PC-3 (cell line): ENCODE data around the gene TRRAP. TPM values are rescaled to one million over a fixed set of nuclear protein-coding genes. Genes with fewer than 3 reads are reported as not detected.
A peak's percentile ranks its signal among the peaks of the same experiment; 100 is the strongest.

Experiments
- ATAC-seq: fragments of 200-7000 bp; cut with Tn5 transposase; 2 replicates; pipeline ENCODE4 v1.9.1; 2020; ENCODE audit warnings: mild to moderate bottlenecking, moderate library complexity
- BruUV-seq: library from RNA; stranded (reverse); fragments of 400-500 nt; replicated peaks from 2 replicates; lab custom pipeline; 2021; lab: Mats Ljungman, UMichigan
- CTCF ChIA-PET: fragments of 300-600 bp; sonication (Branson Sonifier 250); formaldehyde crosslinking; loops from one replicate; lab custom pipeline; 2022; ENCODE audit warnings: antibody characterized with exemption; lab: Charles Lee
- POLR2A ChIA-PET: fragments of 300-600 bp; sonication (Branson Sonifier 250); formaldehyde crosslinking; loops from one replicate; lab custom pipeline; 2022; ENCODE audit warnings: antibody characterized with exemption; ENCODE audit not compliant: unreplicated experiment; lab: Charles Lee
- DNase-seq: peaks from one replicate; pipeline ENCODE4 v3.0.0-alpha.2; 2015
- H2AFZ ChIP-seq: fragments of 300-600 bp; sonication (generic); 2 replicates; pipeline ENCODE4 v1.6.0; 2016; ENCODE audit warnings: antibody characterized with exemption, low read length
- H3F3A ChIP-seq: fragments of 300-600 bp; sonication (generic); one replicate; pipeline ENCODE4 v1.6.0; 2017; ENCODE audit warnings: antibody characterized with exemption, low read length, control low read depth, mild to moderate bottlenecking; ENCODE audit not compliant: unreplicated experiment
- H3K27ac ChIP-seq: fragments of 300-600 bp; sonication (generic); 2 replicates; pipeline ENCODE4 v1.5.1; 2016; ENCODE audit warnings: mild to moderate bottlenecking, low read length
- H3K27me3 ChIP-seq: fragments of 300-600 bp; sonication (generic); 2 replicates; pipeline ENCODE4 v1.6.1; 2016; ENCODE audit warnings: low read length, mixed read lengths
- H3K36me3 ChIP-seq: fragments of 300-600 bp; sonication (generic); 2 replicates; pipeline ENCODE4 v1.6.1; 2016; ENCODE audit warnings: low read depth, mixed run types, low read length, mixed read lengths
- H3K4me1 ChIP-seq: fragments of 300-600 bp; sonication (generic); 2 replicates; pipeline ENCODE4 v1.5.1; 2016; ENCODE audit warnings: low read length; ENCODE audit not compliant: insufficient read depth
- H3K4me2 ChIP-seq: fragments of 300-600 bp; sonication (generic); 2 replicates; pipeline ENCODE4 v1.6.0; 2016; ENCODE audit warnings: low read length
- H3K4me3 ChIP-seq: fragments of 300-600 bp; sonication (generic); 2 replicates; pipeline ENCODE4 v1.5.1; 2016; ENCODE audit warnings: mild to moderate bottlenecking, low read length, mixed read lengths
- H3K79me2 ChIP-seq: fragments of 300-600 bp; sonication (generic); 2 replicates; pipeline ENCODE4 v1.6.1; 2017; ENCODE audit warnings: low read length, mixed read lengths
- H3K9ac ChIP-seq: fragments of 300-600 bp; sonication (generic); 2 replicates; pipeline ENCODE4 v1.6.0; 2016; ENCODE audit warnings: mild to moderate bottlenecking, low read length
- H3K9me2 ChIP-seq: fragments of 300-600 bp; sonication (generic); replicated peaks from 2 replicates; pipeline ENCODE4 v1.6.1; 2016; ENCODE audit warnings: mixed run types, low read length, mixed read lengths
- H3K9me3 ChIP-seq: fragments of 300-600 bp; sonication (generic); 2 replicates; pipeline ENCODE4 v1.6.1; 2016; ENCODE audit warnings: low read length, mixed read lengths
- H4K20me1 ChIP-seq: fragments of 300-600 bp; sonication (generic); 2 replicates; pipeline ENCODE4 v1.6.1; 2016; ENCODE audit warnings: low read length, mixed read lengths
- EZH2 ChIP-seq: fragments of 300-600 bp; sonication (generic); IDR thresholded peaks from one replicate; pipeline ENCODE4 v1.6.1; 2017; ENCODE audit warnings: antibody characterized with exemption, mild to moderate bottlenecking, low read length; ENCODE audit not compliant: unreplicated experiment
- EZH2phosphoT487 ChIP-seq: fragments of 300-600 bp; sonication (generic); IDR thresholded peaks from 2 replicates; pipeline ENCODE4 v1.6.1; 2018; ENCODE audit warnings: mild to moderate bottlenecking, antibody characterized with exemption, low read length, borderline replicate concordance
- intact Hi-C: fragments of 100-400 bp; cut with micrococcal nuclease; formaldehyde crosslinking; loops from 2 replicates; pipeline ENCODE4 v1.9.0; 2023
- total RNA-seq: library from RNA; depleted of rRNA; stranded (reverse); fragments of >200 nt; gene quantifications from 2 replicates; pipeline ENCODE4 v1.2.3, GENCODE V29; 2014
- TF ChIP-seq, protein P1 (sequence below): fragments of 300-600 bp; sonication (generic); conservative IDR thresholded peaks from 2 replicates; pipeline ENCODE4 v1.5.1; 2017; ENCODE audit warnings: antibody characterized with exemption, low read depth, mild to moderate bottlenecking, low read length

The TRRAP gene
- total RNA-seq, 1 experiment from 2014 or later = 17.7 TPM

DNA sequence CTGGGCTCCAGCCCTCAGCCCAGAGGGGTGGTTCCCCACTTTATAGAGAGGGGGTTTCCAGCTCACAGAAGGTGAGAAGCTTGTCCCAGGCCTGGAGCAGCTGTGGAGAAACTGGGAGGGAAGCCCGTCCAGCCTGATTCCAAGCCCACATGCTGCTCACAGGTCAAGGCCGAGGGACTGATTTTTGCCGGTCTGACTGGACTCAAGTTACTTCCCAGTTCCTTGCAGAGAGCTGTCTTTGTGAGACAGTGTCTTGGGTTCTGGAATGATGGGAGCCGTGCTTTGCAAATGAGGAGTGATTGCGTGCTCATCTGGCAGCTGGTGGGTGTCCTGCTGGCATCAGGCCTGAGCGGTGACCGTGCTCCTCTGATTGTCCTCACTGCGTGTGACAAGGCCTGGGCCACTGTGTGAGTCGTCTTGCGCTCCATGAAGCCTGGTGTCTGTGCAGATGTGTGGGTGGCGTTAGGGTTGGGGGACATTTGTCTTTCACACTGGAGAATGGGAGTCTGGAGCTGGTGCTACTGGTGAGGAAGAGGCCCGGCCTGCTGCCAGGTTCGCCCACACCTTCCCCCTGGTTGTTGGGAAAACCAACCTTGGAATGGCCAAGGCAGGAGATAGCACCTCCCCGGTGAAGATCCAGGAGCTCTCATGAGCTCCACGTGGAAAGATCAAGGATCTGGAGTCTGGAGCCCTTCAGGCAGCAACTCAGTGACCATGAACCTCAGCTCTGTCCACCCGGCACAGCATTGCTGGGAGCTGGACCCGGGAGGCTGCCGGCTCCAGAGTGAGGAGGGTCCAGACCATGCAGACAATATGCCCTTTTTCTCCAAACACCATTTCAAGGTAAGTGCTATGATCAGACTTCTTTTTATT, 136.0 kb downstream of the TRRAP start:
- BruUV-seq = no TSS peak
- Histone ChIP-seq H3K79me2 (no peaks in the 10 kb centered on the region), H3K36me3 (peaks cover 26% of the 10 kb centered on the region), H3K4me3 (no peak overlapping the region), H3F3A (no peaks in the 10 kb centered on the region), H4K20me1 (no peaks in the 10 kb centered on the region), H3K9ac (no peak overlapping the region), H3K9me2 (no peaks in the 10 kb centered on the region), H2AFZ (no peak overlapping the region), H3K27me3 (no peaks in the 10 kb centered on the region), H3K4me2 (no peak overlapping the region), H3K4me1 (no peaks in the 10 kb centered on the region), H3K27ac (no peak overlapping the region), H3K9me3 (no peaks in the 10 kb centered on the region)
- POLR2A ChIA-PET = no interaction called here
- intact Hi-C loops = no loop called here
- peak; percentile 14; the same call in 1 of the 2 replicates for ATAC-seq
- no peak for DNase-seq
- CTCF ChIA-PET = no interaction called here
- TF ChIP-seq, protein P1, sequence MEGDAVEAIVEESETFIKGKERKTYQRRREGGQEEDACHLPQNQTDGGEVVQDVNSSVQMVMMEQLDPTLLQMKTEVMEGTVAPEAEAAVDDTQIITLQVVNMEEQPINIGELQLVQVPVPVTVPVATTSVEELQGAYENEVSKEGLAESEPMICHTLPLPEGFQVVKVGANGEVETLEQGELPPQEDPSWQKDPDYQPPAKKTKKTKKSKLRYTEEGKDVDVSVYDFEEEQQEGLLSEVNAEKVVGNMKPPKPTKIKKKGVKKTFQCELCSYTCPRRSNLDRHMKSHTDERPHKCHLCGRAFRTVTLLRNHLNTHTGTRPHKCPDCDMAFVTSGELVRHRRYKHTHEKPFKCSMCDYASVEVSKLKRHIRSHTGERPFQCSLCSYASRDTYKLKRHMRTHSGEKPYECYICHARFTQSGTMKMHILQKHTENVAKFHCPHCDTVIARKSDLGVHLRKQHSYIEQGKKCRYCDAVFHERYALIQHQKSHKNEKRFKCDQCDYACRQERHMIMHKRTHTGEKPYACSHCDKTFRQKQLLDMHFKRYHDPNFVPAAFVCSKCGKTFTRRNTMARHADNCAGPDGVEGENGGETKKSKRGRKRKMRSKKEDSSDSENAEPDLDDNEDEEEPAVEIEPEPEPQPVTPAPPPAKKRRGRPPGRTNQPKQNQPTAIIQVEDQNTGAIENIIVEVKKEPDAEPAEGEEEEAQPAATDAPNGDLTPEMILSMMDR = no peak
- TF ChIP-seq EZH2phosphoT487 = no peak
- no peak for TF ChIP-seq EZH2

DNA sequence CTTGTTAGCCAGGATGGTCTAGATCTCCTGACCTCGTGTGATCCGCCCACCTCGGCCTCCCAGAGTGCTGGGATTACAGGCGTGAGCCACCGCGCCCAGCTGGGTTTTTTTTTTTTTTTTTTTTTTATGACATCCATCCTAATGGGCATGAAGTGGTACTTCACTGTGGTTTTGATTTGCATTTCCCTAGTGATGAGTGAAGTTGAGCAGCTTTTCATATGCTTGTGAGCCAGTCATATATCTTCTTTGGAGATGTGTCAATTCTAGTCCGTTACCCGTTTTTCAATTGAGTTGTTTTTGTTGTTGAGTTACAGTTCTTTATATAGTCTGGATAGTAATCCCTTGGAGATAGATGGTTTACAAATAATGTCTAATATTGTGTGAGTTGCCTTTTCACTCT, 137.9 kb downstream of the TRRAP start:
- H3K36me3 ChIP-seq = peaks cover 25% of the 10 kb centered on the region; the same call in 1 of the 2 replicates
- POLR2A ChIA-PET = no interaction called here
- H3K9me3 ChIP-seq = no peaks in the 10 kb centered on the region
- H3K4me1 ChIP-seq = no peaks in the 10 kb centered on the region
- CTCF ChIA-PET = interaction anchor here (0.6 to 0.7 kb wide), 2 partner anchors 20 to 298 kb away, joined by 4 to 7 read pairs; no protein-coding TSS in a partner anchor
- H3K27ac ChIP-seq = no peak overlapping the region
- H2AFZ ChIP-seq = no peak overlapping the region
- peaks cover 3% of the 10 kb centered on the region for H3F3A ChIP-seq
- no TSS peak for BruUV-seq
- ATAC-seq (no peak), DNase-seq (no peak)
- TF ChIP-seq EZH2phosphoT487 = no peak
- TF ChIP-seq EZH2 = no peak
- TF ChIP-seq, protein P1 = no peak
- H4K20me1 ChIP-seq = no peaks in the 10 kb centered on the region
- H3K4me3 ChIP-seq = no peak overlapping the region
- no peaks in the 10 kb centered on the region for H3K27me3 ChIP-seq
- H3K4me2 ChIP-seq = no peak overlapping the region
- H3K9ac ChIP-seq = no peak overlapping the region
- H3K79me2 ChIP-seq = no peaks in the 10 kb centered on the region
- no peaks in the 10 kb centered on the region for H3K9me2 ChIP-seq
- intact Hi-C loops = no loop called here
